ENCODE data around the gene SCN9A.
"Not testable (repeated sequence)": the region's sequence is repeated elsewhere in the genome, so short reads cannot be mapped to it uniquely, and the experiment has no call there.

SCN9A gene

GRCh38 chr2:166239548-166239947 is 136.2 kb downstream of the SCN9A start:
- no peak for DNase-seq

DNA sequence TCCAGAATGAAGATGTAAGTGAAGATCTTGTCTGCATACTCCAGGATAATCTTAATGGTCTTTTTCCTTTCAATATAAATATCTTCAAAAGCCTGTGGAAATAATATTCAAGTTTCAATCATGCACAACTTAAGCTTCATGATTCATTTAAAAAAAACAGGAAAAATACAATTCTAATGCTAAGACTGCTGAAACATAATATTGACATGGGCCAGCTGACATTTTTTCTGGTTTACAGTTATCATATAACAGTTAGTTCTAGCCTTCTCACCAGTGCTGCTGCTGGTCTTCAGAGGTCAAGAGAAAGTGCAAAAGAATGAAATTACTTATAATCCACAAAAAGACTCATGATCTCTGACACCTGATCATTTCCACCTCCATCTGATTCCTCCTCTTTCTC is 137.6 kb downstream of the SCN9A start:
- DNase-seq: no peak

- DNase-seq: no peak
Measured at GRCh38 chr2:166234112-166234846, 141.5 kb downstream of the SCN9A start.

GRCh38 chr2:166233244-166233643 is 142.5 kb downstream of the SCN9A start:
- no peak for DNase-seq

- DNase-seq: no peak
Measured at GRCh38 chr2:166230724-166231070, 145.0 kb downstream of the SCN9A start.

- no peak for DNase-seq
Measured at GRCh38 chr2:166230024-166230723, 145.6 kb downstream of the SCN9A start.

DNA sequence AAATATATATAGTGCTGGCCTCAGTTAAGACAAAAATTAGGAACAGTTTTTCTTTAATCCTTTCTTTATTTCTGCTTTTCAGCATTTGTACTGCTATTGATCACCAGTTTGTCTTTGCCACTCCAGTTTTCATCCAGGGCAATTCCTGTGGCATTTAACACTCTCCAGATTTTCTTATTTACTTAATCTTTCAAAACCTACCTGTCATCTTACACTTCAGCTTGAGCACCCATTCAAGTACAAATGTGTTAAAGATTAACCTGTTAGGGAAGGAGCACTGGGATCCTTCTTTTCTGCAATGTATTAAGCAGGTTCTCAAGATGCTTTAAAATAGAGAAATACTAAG is 146.1 kb downstream of the SCN9A start:
- no peak for DNase-seq

- no peak for DNase-seq
Measured at GRCh38 chr2:166224197-166224596, 151.5 kb downstream of the SCN9A start.

GRCh38 chr2:166223298-166223697 is 152.4 kb downstream of the SCN9A start:
- DNase-seq: no peak

DNA sequence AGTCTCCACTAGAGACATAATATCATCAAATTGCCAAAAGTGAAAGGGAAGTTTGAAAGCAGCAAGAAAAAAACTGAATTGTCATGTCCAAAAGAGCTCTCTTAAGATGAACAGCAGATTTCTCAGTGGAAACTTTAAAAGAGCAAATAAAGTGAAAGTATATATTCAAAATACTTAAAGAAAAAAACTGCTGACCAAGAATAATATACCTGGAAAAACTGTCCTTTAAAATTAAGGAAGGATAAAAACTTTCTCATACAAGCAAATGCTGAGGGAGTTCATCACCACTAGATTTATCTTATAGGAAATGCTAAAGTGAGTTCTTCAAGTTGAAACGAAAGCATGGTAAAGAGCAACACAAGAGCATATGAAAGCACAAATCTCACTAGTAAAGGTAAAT is 164.7 kb downstream of the SCN9A start:
- DNase-seq: no peak

DNA sequence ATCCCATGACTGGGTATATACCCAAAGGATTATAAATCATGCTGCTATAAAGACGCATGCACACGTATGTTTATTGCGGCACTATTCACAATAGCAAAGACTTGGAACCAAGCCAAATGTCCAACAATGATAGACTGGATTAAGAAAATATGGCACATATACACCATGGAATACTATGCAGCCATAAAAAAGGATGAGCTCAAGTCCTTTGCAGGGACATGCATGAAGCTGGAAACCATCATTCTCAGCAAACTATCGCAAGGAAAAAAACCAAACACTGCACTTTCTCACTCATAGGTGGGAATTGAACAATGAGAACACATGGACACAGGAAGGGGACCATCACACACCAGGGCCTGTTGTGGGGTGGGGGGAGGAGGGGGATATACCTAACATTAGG is 165.8 kb downstream of the SCN9A start:
- not testable (repeated sequence) for DNase-seq

- DNase-seq: not testable (repeated sequence)
Measured at GRCh38 chr2:166209367-166209766, 166.4 kb downstream of the SCN9A start.

DNA sequence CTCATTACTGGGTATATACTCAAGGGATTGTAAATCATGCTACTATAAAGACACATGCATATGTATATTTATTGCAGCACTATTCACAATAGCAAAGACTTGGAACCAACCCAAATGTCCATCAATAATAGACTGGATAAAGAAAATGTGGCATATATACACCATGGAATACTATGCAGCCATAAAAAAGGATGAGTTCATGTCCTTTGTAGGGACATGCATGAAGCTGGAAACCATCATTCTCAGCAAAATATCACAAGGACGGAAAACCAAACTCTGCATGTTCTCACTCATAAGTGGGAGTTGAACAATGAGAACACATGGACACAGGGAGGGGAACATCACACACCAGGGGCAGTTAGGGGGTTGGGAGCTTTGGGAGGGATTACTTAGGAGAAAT is 169.6 kb downstream of the SCN9A start:
- DNase-seq: not testable (repeated sequence)

- DNase-seq: no peak
Measured at GRCh38 chr2:166202778-166203177, 173.0 kb downstream of the SCN9A start.

GRCh38 chr2:166197446-166197845 is 178.3 kb downstream of the SCN9A start:
- no peak for DNase-seq

DNA sequence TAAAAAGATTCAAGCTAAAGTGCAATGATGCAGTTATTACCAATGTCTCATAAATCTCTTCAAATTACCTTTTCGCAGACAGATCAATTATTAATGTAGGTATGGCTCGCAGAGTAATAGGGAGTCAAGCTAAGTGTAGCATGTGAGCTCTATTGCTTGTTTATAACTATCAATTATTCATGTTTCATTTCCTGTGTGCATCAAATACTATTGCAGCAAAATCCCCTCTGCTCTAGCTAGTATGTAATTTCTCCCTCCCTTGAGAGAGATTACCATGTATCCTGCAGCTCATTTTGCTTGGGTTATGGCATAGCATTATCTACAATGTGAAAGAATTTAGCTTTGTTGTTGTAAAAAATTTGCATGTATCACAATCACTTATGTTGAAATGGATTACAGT is 182.3 kb downstream of the SCN9A start:
- DNase-seq: no peak

- no peak for DNase-seq
Measured at GRCh38 chr2:166188084-166188483, 187.7 kb downstream of the SCN9A start.

- no peak for DNase-seq
Measured at GRCh38 chr2:166184789-166185188, 191.0 kb downstream of the SCN9A start.

GRCh38 chr2:166181813-166182154 is 194.0 kb downstream of the SCN9A start:
- no peak for DNase-seq

DNA sequence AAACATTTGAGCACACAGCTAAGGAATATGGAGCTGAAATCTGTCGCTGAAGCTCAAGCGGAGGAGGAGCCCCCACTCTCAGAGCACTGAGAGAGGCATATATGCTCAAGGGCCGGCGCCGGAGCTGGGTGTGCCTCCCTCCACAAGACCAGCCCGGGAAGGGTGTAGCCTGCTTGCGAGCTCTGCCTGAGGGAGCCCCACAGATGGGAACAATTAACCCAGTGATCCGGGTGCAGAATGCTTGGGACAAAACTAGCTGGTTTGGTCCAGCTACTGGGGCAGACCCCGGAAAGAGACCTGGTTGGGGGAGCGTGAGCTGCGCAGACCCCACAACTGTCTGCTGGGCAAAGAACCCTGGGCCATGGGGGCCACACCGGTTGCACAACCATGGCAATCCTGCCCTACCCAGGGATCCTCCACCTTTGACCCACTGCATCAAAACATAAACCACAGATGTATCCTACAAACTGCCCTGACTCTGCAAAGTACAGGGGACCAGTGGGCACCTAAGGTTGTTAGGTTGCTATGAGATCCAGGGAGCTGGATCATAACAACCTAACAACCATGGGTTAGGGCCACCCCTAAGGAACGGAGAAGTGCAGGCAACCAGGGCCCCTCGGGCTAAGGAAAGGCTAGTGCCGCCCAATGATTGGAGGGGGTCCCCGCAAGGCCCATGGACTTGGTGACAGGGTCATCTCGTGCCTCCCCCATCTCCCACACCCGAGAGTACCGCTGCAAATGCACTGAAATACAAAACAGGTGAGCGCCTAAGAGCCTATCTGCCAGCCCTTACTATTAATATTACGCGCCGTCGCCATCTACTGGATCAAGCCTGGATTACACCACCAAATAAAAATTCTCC is 194.6 kb downstream of the SCN9A start:
- DNase-seq: peak; percentile 32

DNA sequence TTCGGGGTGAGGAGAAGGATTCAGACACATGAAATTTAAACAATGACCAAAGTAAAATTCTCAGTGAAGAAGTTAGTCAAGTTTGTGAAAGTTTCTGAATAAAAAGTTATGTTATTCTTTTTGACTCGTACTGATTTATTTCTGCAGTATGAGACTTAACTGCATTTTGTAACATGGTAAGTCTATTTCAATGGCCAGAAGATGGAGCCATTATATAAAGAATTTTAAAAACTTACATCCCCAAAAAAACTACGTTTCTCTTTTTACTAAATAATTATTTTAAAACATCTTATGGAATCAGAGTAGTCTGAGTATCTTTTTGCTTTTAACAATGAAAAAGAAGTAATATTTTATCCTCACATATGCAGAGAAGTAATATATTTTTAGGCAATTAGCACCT is 196.5 kb downstream of the SCN9A start:
- DNase-seq: no peak

DNA sequence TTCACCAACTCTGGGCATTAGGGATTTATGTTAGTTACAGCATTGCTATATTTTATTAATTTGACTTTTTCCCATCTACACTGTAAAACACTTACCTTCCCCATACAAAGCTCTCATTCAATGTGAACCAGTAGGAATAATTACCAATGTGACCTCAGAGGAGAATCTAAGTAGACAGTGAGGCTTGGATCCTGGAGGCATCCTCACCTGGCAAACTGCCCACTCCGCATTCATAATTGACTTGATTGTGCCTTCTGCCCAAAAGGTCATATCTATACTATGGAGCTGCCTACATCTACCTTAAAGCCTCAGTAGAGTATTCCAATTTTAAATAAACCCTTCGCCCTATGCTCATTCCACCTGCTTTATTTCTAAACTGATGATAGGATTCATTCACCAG is 202.5 kb downstream of the SCN9A start:
- no peak for DNase-seq

DNA sequence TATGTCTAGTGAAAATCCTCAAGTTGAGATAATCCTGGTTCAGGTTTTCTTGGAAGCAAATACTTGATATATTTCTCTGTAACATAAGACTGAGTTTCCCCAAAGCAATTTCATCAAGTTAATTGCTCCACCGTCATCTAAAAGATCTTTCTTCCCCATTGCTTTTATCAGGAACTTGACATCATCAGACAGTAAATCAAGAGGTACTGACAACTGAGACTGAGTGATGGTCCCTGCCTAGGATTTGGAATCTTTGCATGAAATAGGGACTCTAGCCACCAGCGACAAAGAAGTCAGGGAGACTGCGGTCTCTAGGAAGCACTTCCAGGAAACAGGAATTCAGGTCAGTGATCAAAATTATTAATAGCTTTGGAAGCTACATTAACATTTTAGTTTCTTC is 204.5 kb downstream of the SCN9A start:
- DNase-seq: no peak

- DNase-seq: no peak
Measured at GRCh38 chr2:166170356-166170755, 205.4 kb downstream of the SCN9A start.
